Activated naive CD8-positive, alpha-beta T cell treated with anti-CD3 and anti-CD28 coated beads, Interleukin-2, amount 50 U/mL, for 24 hours (primary cell): Measurements from ENCODE around the gene PDE4D.

Experiments
- ATAC-seq: fragments of 150-1000 bp; cut with Tn5 transposase; one replicate; pipeline ENCODE4 v1.10.0; 2021
- DNase-seq: peaks from one replicate; pipeline ENCODE4 v3.0.0; 2021
- H3K27ac Mint-ChIP-seq: one replicate; pipeline ENCODE4 v1.8.0; 2021; ENCODE audit warnings: mild to moderate bottlenecking, mixed read lengths
- H3K27me3 Mint-ChIP-seq: one replicate; pipeline ENCODE4 v1.8.0; 2021; ENCODE audit warnings: mixed read lengths
- H3K36me3 Mint-ChIP-seq: one replicate; pipeline ENCODE4 v1.8.0; 2021; ENCODE audit warnings: low read depth, mixed read lengths
- H3K4me1 Mint-ChIP-seq: one replicate; pipeline ENCODE4 v1.8.0; 2021; ENCODE audit warnings: mixed read lengths
- H3K4me3 Mint-ChIP-seq: one replicate; pipeline ENCODE4 v1.8.0; 2021; ENCODE audit warnings: mild to moderate bottlenecking, moderate library complexity, mixed read lengths
- H3K9me3 Mint-ChIP-seq: one replicate; pipeline ENCODE4 v1.8.0; 2021; ENCODE audit warnings: mixed read lengths

PDE4D gene

GRCh38 chr5:59261969-59262368 is 631.6 kb downstream of the PDE4D start:
- no peak for DNase-seq
- Mint-ChIP-seq H3K4me1 (no peaks in the 10 kb centered on the region), H3K4me3 (no peak overlapping the region), H3K27ac (no peak overlapping the region), H3K36me3 (no peaks in the 10 kb centered on the region), H3K9me3 (no peaks in the 10 kb centered on the region), H3K27me3 (peaks cover 3% of the 10 kb centered on the region)
- ATAC-seq: no peak

GRCh38 chr5:59260973-59261372 is 632.6 kb downstream of the PDE4D start:
- Mint-ChIP-seq H3K27ac (no peak overlapping the region), H3K36me3 (no peaks in the 10 kb centered on the region), H3K4me3 (no peak overlapping the region), H3K9me3 (no peaks in the 10 kb centered on the region), H3K27me3 (peaks cover 3% of the 10 kb centered on the region), H3K4me1 (no peaks in the 10 kb centered on the region)
- no peak for ATAC-seq
- DNase-seq: no peak

DNA sequence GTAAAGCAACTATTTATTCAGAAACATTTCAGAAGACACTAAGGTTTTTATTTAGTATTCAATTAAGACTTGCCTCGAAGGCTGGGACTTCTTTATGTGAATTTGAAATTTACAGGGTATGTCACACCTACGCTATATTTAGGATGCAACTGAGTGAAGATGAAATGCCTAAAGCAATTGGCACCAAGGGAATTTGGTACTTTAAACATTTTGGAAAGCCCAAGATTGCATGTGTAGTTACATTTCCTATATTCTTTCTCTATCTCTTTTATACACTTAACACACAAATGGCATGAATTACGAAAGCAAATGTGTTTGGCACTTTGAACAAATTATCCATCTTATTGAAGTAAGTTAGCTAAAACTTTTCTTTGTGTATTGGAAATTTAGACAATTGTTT is 633.3 kb downstream of the PDE4D start:
- ATAC-seq: no peak
- Mint-ChIP-seq H3K27ac (no peak overlapping the region), H3K4me1 (no peaks in the 10 kb centered on the region), H3K9me3 (no peaks in the 10 kb centered on the region), H3K27me3 (peaks cover 4% of the 10 kb centered on the region), H3K4me3 (no peak overlapping the region), H3K36me3 (no peaks in the 10 kb centered on the region)
- no peak for DNase-seq

DNA sequence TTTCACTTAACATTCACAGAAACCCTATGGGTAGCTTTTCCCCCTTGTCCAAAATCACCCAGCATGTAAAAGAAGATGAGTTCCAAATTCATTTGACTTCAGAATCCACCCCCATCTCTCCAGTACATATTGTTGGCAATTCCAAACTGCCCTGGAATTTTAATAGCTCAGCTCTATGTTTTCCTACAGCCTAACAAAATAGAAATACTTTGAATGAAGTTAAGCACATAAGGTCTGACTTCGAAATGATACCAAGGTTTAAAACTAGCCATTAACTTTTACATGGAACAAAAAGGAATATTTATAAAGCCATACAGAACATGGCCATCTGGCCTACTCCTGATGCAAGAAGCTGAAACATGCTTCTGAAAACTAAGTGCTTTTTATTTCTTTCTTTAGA is 634.3 kb downstream of the PDE4D start:
- Mint-ChIP-seq H3K4me3 (no peak overlapping the region), H3K27me3 (peaks cover 9% of the 10 kb centered on the region), H3K9me3 (no peaks in the 10 kb centered on the region), H3K27ac (no peak overlapping the region), H3K4me1 (no peaks in the 10 kb centered on the region), H3K36me3 (no peaks in the 10 kb centered on the region)
- DNase-seq (no peak), ATAC-seq (no peak)

DNA sequence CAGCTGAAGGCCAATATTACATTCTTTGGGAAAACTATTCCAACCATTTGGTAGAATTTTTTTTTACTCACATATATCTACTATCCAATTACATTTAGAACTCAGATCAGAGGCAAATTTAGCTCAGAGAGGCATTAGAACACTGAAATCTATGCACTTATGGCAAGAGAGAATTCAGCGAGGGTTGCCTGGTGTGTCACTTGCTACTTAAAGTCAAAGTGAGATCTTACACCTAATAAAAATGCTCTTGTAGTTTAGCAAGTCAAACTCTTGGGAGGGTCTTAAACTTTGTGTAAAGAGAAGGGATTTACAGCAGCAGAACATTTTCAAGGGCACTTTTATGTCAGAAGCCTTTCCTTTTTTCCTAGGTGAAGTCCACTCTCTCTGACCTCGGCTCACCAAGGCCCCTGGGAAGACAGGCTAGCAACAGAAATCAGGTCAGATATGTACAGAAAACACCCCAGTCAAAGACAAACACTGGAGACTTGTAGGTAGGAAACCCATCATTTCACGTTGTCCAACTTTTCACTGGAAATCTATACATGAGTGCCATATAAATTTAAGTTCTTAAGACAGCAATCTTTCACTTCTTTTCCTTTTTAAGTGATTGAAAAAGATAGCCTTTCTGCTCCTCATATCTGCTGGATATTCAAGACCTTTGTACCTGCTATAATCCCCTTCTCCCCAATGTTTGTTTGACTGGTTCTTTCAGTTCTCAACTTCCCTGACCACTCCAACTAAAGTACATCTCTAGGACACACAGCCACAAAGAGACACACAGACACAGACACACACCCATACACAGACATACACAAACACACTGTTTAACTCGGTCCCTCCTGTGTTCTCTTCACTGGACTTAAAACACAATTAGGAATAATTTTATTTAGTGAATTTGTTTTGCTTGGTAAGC is 635.8 kb downstream of the PDE4D start:
- Mint-ChIP-seq H3K4me1 (no peaks in the 10 kb centered on the region), H3K9me3 (no peaks in the 10 kb centered on the region), H3K4me3 (no peak overlapping the region), H3K27ac (no peak overlapping the region), H3K36me3 (no peaks in the 10 kb centered on the region), H3K27me3 (peaks cover 15% of the 10 kb centered on the region)
- ATAC-seq (no peak), DNase-seq (no peak)

GRCh38 chr5:59256331-59256730 is 637.2 kb downstream of the PDE4D start:
- no peaks in the 10 kb centered on the region for H3K4me1 Mint-ChIP-seq
- no peaks in the 10 kb centered on the region for H3K36me3 Mint-ChIP-seq
- no peak overlapping the region for H3K4me3 Mint-ChIP-seq
- no peak overlapping the region for H3K27ac Mint-ChIP-seq
- H3K27me3 Mint-ChIP-seq: peaks cover 15% of the 10 kb centered on the region
- ATAC-seq: no peak
- DNase-seq: no peak
- H3K9me3 Mint-ChIP-seq: no peaks in the 10 kb centered on the region

GRCh38 chr5:59254055-59254687 is 639.4 kb downstream of the PDE4D start:
- Mint-ChIP-seq H3K36me3 (no peaks in the 10 kb centered on the region), H3K4me1 (no peaks in the 10 kb centered on the region), H3K4me3 (no peak overlapping the region), H3K27ac (no peak overlapping the region), H3K27me3 (peaks cover 17% of the 10 kb centered on the region), H3K9me3 (no peaks in the 10 kb centered on the region)
- ATAC-seq: no peak
- DNase-seq: no peak

DNA sequence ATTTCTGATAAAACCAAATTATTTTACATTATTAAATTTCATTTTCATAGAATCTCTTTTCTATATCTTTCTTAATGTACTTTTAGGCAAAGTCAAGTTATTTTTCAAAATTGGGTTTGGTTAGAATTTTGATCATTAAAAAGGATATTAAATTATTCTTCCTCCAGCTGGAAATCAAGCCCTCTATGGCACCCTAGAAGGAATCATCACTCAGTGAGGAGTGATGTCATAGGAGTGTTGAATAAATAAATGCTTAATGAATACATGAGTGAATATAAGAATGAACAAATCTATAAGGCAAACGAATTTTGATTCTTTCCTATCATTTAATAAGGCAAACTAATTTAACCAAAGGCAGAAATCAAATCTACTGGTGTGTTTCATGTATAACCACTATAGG is 639.9 kb downstream of the PDE4D start:
- Mint-ChIP-seq H3K4me3 (no peak overlapping the region), H3K36me3 (no peaks in the 10 kb centered on the region), H3K9me3 (no peaks in the 10 kb centered on the region), H3K27me3 (peaks cover 21% of the 10 kb centered on the region), H3K27ac (no peak overlapping the region), H3K4me1 (no peaks in the 10 kb centered on the region)
- no peak for DNase-seq
- ATAC-seq: no peak

DNA sequence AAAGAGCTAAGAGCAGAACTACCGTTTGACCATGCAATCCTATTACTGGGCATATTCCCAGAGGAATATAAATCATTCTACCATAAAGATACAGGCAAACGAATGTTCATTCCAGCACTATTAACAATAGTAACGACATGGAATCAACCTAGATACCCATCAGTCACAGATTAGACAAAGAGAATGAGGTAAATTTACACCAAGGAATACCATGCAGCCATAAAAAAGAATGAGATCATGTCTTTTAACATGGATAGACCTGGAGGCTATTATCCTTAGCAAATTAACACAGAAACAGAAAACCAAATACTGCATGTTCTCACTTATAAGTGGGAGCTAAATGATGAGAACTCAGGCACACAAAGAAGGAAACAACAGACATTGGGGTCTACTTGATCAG is 641.9 kb downstream of the PDE4D start:
- no peak for ATAC-seq
- Mint-ChIP-seq H3K27me3 (peaks cover 18% of the 10 kb centered on the region), H3K36me3 (no peaks in the 10 kb centered on the region), H3K4me1 (no peaks in the 10 kb centered on the region), H3K27ac (no peak overlapping the region), H3K4me3 (no peak overlapping the region), H3K9me3 (no peaks in the 10 kb centered on the region)
- DNase-seq: no peak

DNA sequence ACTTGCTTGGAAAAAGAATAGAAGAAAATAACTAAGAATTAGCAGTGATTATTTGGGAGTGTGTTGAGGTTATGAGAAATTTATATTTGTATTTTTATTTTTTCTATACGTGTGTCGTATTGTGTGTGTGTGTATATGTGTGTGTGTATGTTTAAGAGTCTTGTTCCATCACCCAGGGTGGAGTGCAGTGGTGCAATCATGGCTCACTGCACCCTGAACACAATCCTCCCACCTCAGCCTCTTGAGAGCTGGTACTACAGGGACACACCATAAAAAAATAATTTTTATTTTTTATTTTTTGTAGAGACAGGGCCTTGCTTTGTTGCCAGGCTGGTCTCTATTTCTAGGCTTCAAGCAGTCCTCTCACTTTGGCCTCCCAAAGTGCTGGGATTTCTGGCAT is 643.8 kb downstream of the PDE4D start:
- Mint-ChIP-seq H3K4me1 (no peaks in the 10 kb centered on the region), H3K27ac (no peak overlapping the region), H3K9me3 (no peaks in the 10 kb centered on the region), H3K36me3 (no peaks in the 10 kb centered on the region), H3K27me3 (peaks cover 15% of the 10 kb centered on the region), H3K4me3 (no peak overlapping the region)
- no peak for DNase-seq
- ATAC-seq: no peak

DNA sequence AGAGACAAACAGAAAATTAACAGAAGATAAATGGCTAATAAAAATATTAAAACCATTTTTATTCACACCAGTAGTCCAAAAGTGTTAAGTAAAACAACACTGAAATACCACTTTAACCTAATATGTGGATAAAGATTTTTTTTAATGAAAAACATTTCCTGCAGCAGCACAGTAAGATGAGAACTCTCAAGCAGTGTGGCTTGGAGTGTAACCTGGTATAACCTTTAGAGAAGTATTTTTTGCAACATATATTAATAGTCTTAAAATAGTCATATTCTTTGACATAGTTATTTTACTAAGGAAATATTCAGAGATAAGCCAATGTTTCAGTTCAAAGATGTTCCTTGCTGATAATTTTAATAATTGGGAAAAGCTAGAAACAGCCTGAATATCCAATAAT is 644.4 kb downstream of the PDE4D start:
- no peaks in the 10 kb centered on the region for H3K36me3 Mint-ChIP-seq
- no peaks in the 10 kb centered on the region for H3K4me1 Mint-ChIP-seq
- H3K9me3 Mint-ChIP-seq: no peaks in the 10 kb centered on the region
- DNase-seq (no peak), ATAC-seq (no peak)
- H3K27ac Mint-ChIP-seq: no peak overlapping the region
- peaks cover 11% of the 10 kb centered on the region for H3K27me3 Mint-ChIP-seq
- H3K4me3 Mint-ChIP-seq: no peak overlapping the region

DNA sequence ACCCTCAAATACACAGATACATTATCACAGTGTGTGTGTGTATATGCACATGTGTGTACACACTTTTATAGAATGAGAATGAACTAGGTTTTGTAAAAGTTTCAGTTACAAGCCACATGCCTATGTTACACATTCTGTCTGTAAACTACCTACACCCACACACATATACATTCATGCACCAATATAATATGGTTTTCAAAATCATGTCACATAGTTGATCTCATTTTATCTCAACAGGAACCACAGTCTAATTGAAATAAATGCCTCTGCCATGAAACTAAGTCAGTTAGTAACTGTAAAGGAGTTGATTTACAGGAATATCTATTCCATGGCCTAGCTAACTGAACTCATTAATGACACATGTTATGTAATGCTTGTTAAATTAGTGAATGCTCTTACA is 646.6 kb downstream of the PDE4D start:
- no peaks in the 10 kb centered on the region for H3K4me1 Mint-ChIP-seq
- H3K36me3 Mint-ChIP-seq: no peaks in the 10 kb centered on the region
- no peak for ATAC-seq
- no peak overlapping the region for H3K27ac Mint-ChIP-seq
- no peaks in the 10 kb centered on the region for H3K9me3 Mint-ChIP-seq
- DNase-seq: no peak
- peaks cover 6% of the 10 kb centered on the region for H3K27me3 Mint-ChIP-seq
- no peak overlapping the region for H3K4me3 Mint-ChIP-seq

GRCh38 chr5:59246145-59246869 is 647.2 kb downstream of the PDE4D start:
- no peaks in the 10 kb centered on the region for H3K4me1 Mint-ChIP-seq
- peaks cover 9% of the 10 kb centered on the region for H3K27me3 Mint-ChIP-seq
- no peak overlapping the region for H3K27ac Mint-ChIP-seq
- ATAC-seq (no peak), DNase-seq (no peak)
- no peaks in the 10 kb centered on the region for H3K9me3 Mint-ChIP-seq
- no peak overlapping the region for H3K4me3 Mint-ChIP-seq
- H3K36me3 Mint-ChIP-seq: no peaks in the 10 kb centered on the region

DNA sequence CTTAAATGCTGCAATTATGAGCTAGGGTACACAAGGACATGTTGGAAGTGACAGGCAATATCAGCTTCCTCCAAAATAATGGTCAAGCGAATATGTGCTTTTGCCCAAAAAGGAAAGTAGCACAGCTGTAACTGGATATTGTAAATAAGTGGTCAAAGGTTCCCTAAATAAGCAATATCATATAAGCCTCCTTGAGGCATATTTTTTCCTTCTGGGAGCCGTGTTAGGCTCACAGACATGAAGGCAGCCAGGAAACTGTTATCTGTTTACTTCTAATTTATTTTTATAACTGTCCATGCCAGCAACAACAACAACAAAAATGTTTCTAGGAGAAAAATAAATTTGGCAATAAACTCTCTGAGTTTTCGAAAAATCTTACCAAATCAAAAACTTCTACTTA is 648.3 kb downstream of the PDE4D start:
- Mint-ChIP-seq H3K9me3 (no peaks in the 10 kb centered on the region), H3K27ac (no peak overlapping the region), H3K4me1 (no peaks in the 10 kb centered on the region), H3K4me3 (no peak overlapping the region), H3K27me3 (peaks cover 6% of the 10 kb centered on the region), H3K36me3 (no peaks in the 10 kb centered on the region)
- no peak for DNase-seq
- no peak for ATAC-seq

GRCh38 chr5:59241552-59241951 is 652.0 kb downstream of the PDE4D start:
- Mint-ChIP-seq H3K9me3 (no peaks in the 10 kb centered on the region), H3K4me3 (no peak overlapping the region), H3K4me1 (peaks cover 23% of the 10 kb centered on the region), H3K27me3 (peaks cover 9% of the 10 kb centered on the region), H3K27ac (no peak overlapping the region), H3K36me3 (no peaks in the 10 kb centered on the region)
- ATAC-seq (no peak), DNase-seq (no peak)
